HG02943 (cell line): ENCODE measurements around the gene PET117.
"Not testable (repeated sequence)": the region's sequence is repeated elsewhere in the genome, so short reads cannot be mapped to it uniquely, and the experiment has no call there.

Experiments used
- ATAC-seq: cut with Tn5 transposase; IDR thresholded peaks from one replicate; pipeline ENCODE4 v1.9.1; 2021; ENCODE audit warnings: mild to moderate bottlenecking, low read depth, moderate library complexity; ENCODE audit not compliant: unreplicated experiment

The PET117 gene, protein sequence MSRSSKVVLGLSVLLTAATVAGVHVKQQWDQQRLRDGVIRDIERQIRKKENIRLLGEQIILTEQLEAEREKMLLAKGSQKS

DNA sequence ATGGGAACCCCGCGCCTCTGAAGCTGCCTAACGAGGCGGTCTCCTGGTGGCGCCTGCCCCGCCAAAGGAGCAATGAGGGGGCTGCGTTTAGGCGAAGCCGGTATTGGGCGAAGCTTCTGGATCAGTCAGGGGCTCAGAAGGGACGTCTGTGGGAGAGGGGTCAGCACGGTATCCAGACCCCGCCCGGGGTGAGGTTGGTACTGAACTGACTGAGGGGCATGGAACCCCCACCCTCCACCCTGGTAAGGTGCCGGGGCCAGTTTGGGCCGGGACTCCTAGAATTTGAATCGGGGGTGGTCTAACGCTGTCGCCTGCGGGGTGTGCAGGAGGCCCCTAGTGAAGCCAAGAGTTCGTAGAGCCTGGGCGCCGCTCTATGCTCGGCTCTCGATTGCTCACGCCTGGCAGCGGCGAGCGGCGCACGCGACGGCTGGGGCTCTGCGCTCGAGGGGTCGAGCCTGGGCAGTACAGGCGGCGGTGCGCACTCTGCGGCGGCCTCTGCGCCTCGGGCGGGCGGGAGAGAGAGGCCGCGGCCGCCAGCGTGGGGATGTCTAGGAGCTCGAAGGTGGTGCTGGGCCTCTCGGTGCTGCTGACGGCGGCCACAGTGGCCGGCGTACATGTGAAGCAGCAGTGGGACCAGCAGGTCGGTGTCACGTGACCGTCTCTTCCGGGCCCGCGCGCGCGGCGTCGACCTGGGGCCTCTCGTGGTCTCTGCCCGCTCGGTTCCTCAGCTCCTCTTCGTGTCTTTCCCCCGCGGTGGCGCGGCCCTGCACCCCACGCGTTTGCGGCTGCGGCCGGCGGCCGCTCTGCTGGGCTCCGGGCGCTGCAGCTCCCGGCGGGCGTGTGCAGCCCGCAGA lies at the start of gene PET117, which contains the start of gene KAT14:
Gene PET117, plus strand, starts transcription at position 452 of the 854 bp plus-strand sequence. Its CDS starts 93 bp downstream, at position 545.
Gene KAT14, plus strand, starts transcription at position 452 of the 854 bp plus-strand sequence. CDS start 4,798 bp downstream, outside the sequence.
- peak; percentile 79 for ATAC-seq

DNA sequence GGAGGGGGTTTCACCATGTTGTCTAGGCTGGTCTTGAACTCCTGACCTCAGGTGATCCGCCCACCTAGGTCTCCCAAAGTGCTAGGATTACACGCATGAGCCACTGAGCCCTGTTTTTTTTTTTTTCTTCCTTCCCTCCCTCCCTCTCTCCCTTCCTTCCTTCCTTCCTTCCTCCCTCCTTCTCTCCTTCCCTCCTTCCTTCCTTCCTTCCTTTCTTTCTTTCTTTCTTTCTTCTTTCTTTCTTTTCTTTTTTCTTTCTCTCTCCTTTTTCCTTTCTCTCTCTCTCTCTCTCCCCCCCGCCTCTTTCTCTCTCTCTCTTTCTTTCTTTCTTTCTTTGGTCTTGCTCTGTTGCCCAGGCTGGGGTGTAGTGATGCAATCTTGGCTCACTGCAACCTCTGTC lies 49.4 kb upstream of the PET117 start:
- ATAC-seq = not testable (repeated sequence)

DNA sequence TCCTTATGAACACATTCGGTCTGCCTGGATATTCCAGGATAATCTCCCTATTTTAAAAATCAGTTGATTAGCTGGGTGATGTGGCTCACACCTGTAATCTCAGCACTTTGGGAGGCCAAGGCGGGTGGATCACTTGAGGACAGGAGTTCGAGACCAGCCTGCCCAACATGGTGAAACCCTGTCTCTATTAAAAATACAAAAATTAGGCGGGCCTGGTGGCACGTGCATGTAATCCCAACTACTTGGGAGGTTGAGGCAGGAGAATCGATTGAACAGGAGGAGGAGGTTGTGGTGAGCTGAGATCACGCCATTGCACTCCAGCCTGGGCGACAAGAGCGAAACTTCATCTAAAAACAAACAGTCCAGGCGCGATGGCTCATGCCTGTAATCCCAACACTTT lies 48.8 kb upstream of the PET117 start:
- not testable (repeated sequence) for ATAC-seq

DNA sequence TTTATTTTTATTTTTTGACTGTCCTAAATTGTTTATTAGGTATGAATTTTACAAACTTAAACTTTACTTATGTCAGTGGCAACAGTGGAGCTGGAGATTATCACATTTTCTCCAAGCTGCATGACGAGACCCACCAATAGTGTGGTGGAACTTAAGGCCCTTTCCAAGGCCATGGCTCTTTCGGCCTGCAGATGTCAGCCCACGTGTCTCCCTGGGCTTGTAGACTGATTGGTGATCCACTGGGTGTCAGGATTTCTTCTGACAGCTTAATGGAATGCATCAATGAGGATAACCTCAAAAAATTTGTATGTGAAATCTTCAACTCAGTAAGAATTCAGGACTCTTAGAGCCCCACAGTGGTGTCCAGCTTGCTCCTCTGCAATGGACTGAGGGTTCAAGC lies 47.6 kb upstream of the PET117 start:
- no peak for ATAC-seq

DNA sequence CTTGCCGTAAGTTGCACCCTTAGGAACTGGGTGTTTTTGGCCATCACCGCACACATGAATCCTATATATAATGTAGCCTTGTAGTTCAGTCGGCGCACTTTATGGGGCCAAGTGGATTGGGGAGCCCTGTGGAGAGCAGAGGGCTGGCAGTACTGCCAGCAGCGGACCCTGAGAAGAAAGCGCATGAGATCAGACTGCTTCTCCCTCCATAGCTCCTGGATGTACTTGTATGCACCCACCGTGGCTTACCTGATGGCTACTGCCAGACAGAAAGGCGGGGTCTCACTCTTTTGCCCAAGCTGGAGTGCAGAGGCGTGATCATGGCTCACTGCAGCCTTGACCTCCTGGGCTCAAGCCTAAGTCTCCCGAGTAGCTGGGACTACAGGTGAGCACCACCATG lies 47.2 kb upstream of the PET117 start:
- no peak for ATAC-seq

DNA sequence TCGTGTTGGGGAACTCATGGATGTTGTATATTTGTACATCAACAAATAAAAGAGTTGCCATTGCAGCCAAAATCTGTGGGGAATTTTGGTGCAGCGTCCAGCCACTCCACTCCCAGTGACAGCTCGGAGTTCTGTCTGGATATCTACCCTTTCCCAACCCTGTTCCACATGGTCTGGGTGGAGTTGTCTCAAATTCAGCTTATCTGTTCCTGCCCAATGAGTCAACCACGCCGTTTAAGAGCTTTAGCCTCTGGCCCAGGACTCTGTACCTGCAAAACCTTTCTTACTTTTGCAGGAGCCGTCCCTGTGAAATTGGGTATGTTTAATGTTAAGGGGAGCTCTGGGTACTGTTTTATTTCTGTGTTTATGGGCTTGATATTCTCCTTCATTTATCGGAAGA lies 46.0 kb upstream of the PET117 start:
- ATAC-seq = no peak

DNA sequence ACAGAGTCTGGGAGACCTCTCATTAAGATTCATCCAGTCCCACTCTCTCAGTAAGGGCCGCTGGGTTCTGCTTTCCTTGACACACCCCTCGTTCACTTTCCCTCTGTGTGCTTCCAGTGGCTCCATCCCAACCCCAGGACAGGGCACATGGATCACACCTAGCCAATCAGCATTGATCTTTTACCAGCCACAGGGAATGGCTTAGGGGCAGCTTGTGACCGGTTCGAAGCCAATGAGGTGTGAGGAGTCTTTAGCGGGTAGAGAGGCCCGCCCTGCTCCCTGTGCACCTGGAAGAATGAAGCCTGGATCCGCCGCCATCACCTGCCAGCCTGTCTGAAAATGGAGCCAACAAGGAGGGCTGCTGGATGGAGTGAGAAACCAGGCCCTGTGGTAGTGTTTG lies 44.8 kb upstream of the PET117 start:
- ATAC-seq = no peak

DNA sequence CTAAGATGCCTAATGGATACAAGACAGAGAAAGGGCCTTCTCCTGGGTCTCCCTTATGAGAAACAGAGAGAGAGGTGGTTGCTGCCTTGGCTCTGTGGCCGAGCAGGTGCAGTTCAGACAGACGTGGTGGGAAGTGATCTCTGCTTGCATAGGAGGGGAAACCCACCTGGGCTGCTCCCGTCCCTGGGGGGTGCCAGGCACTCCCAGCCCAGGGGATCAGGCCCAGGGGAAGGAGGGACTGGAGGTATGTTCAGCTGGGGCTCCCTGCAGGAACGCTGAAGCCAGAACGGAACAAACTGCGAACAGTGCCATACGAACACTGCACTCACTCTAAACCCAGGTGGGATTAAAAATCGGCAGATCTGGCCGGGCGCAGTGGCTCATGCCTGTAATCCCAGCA lies 44.3 kb upstream of the PET117 start:
- no peak for ATAC-seq

DNA sequence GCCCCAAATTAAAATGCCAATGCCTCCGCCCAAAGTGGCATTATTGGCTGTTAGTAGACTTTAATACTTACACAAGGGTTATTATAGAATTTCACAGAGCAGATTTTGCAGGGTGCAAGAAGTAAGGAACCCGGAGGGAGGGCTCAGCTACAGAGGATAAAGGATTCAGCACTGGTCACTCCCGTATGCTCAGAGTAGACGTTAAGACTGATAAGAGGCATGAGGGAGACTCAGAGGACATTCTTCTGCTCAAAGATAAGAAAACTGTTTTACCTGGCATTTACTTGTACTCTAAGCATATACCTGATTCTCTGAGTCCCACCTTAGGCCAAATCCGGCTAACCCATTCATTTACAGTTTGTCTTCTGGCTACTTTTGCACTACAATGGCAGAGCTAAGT lies 43.5 kb upstream of the PET117 start:
- no peak for ATAC-seq

DNA sequence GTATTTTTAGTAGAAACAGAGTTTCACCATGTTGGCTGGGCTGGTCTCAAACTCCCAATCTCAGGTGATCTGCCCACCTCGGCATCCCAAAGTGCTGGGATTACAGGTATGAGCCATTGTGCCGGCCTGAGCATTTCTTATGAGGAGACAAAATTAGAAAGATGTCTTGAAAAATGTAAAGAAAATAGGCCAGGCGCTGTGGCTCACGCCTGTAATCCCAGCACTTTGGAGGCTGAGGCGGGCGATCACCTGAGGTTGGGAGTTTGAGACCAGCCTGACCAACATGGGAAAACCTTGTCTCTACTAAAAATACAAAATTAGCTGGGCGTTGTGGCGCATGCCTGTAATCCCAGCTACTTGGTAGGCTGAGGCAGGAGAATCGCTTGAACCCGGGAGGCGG lies 37.1 kb upstream of the PET117 start:
- ATAC-seq = not testable (repeated sequence)

DNA sequence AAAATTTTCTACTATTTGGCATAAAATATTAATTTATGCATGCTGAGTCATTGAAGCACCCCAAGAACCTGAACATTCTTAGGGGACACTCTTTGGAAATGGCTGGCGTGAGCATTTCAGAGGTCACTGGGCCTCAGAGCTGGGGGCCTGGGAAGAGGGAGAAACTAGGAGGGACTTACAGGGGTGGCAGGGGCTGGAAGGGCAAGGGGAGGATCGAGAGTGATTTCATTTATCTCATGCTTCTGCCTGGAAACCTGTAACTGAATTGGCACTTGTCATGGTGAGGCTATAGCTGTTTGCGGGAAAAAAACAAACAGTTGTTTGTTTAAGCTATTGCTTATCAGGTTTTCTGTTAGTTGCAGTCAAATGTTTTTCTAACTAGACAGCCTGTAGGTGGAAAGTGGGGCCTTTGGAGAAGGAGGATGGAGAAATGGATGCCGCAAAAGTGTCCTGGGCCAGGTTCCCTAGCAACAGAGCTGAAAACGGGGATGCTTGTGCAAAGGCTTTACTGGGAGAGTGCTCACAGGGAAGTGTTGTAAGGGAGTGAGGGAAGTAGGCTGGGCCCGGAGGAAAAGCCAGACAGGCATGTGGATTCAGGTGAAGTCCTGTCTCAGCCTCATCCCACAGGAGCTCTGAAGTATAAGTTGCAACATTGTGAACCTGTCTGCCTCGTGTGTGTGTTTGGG lies 36.4 kb upstream of the PET117 start:
- ATAC-seq = no peak

DNA sequence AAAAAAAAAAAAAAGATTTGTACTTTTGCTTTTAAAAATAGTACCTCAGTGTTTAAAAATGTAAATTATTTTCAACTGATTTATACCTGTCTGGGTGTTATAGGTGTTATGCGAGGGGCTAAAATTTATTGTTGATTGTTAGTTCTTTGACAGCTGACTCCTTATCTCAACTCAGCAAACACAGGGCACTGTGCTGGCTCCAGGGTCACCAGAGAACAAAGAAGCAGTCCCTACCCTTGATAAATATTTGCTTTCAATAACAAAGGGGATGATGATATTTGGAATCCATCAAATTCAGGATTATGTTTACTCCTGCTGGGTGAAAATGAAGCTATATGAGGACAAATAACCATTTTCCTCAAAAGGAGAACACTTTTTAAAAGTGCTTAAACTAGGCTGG lies 34.2 kb upstream of the PET117 start:
- ATAC-seq = no peak

DNA sequence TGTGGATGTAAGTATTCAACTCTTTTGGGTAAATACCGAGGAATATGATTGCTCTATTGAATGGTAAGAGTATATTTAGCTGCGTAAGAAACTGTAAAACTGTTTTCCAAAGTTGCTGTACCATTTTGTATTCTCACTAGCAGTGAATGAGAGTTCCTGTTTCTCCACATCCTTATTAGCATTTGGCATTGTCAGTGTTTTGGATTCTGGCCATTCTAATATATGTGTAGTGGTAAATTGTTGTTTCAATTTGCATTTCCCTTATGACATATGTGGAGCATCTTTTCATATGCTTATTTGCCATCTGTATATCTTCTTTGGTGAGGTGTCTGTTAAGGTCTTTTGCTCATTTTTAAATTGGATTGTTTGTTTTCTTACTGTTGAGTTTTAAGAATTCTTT lies 29.3 kb upstream of the PET117 start:
- no peak for ATAC-seq

DNA sequence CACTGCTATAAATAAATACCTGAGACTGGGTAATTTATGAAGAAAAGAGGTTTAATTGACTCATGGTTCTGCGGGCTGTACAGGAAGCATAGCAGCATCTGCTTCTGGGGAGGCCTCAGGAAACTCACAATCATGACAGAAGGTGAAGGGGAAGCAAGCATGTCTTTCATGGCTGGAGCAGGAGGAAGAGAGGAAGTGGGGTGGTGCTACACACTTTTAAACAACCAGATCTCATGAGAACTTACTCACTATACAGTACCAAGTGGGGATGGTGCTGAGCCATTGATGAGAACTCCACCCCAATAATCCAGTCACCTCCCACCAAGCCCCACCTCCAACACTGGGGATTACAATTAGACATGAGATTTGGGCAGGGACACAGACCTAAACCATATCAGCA lies 9.1 kb upstream of the PET117 start:
- not testable (repeated sequence) for ATAC-seq

DNA sequence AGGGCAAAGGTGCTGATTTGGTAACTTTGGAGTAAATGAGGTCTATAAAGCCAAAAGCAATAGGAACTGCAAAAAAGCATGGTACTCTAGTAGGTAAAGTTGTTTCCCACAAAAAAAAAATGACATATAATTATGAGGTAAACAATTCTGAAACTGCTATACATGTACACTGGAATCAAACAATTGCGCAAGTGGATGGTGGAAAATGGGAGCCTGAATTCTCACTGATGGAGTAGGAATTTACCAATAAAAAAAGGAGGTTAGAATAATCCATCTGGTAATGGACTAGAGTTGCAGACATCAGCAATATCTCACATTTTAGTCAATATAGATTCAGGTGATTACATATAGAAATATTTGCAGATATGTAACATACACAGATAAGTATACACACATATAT lies 5.0 kb upstream of the PET117 start:
- no peak for ATAC-seq

DNA sequence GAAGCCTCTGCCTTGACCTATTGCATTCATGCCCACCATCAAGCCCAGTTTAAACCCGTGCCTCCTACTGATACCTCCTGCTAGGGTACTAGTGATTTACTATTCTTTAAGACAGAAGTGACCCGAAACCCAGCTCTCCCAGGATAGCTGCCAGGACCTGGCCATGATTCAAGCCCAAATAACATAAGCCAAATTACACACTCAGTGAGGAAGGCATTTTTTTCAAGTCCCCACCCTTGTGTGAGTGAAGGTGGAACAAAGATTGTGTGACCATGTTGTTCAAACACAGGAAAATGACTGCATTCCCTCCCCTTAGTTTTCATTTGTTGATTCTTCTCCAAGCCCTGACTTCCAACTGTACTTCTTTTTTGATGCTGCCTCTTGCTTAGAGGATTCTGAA lies 3.7 kb upstream of the PET117 start:
- ATAC-seq = no peak

DNA sequence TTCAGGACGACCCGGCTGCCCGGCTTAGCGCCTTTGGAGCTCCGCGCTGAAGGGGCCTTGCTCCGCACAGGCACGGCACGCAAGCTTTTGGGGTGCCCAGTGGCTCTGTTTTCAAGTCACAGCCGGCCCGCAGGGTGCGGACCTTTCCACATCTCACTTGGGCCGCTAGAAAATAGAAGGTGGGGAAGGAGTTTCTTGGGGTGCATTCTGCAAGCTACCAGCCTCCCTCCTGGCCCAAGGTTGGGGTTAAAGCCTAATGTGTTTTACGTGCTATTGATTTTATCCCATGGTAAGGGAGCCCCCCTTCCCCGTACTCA lies 561 bp downstream of the PET117 start:
- peak; percentile 38 for ATAC-seq

DNA sequence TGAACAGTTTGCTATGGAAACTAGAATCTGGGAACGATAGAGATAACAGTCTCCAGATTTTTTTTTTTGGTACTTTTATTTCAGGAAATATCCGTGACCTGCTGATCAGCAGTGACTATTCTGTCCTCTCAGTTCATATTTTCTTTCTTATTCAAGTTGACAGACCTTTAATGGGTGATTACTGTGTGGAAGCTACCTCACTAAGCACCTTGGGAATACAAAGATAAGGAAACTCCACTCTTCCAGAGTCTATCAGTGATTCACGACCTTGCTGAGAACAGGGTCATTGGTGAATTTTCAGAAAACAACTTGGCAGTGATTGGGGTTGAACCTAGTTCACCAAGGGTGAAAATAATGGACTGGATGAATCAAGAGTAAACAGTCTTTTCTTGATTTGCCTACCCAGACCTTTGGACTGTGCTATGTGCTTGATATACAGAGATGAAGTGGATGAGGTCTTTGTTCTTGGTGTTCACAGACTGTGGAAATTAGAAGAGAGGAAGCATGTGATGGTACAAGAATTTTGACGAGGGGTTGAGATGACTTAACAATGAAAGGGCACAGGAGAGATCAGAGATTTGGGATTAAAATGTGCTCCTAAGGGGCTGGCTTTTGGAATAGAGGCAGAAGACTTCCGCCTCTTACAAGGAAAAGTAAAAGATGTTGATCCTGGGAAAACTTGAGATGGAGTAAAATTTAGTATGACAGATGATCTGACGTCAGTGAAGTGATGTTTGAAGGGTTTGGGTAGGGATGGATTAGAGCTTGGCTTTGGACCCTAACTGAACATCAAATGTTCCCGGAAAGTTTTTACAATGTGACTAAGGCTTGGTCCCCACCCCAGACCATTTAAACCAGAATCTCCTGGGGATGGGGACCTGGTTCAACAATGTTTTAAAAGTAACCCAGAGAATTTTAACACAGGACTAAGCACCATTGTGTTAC lies 1.2 kb downstream of the PET117 start:
- ATAC-seq = no peak

DNA sequence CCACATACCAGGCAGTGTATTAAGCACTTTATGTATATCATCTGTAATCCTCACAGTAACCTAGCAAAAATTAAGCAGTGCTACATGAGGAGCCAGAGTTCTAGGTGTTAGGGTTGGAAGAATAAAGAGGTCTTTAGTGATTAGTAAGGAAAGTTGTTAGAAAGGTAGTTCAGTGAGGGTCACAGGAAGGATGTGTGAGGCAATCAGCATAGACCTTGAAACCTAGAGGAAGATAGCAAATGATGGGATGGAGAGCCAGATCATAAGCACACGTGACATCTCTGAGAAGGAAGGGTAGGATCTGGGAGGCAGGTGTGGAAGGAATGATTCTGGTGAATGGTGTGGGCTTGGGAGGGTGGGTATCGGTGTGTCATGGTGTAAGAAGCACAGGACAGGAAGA lies 2.2 kb downstream of the PET117 start:
- ATAC-seq = no peak

DNA sequence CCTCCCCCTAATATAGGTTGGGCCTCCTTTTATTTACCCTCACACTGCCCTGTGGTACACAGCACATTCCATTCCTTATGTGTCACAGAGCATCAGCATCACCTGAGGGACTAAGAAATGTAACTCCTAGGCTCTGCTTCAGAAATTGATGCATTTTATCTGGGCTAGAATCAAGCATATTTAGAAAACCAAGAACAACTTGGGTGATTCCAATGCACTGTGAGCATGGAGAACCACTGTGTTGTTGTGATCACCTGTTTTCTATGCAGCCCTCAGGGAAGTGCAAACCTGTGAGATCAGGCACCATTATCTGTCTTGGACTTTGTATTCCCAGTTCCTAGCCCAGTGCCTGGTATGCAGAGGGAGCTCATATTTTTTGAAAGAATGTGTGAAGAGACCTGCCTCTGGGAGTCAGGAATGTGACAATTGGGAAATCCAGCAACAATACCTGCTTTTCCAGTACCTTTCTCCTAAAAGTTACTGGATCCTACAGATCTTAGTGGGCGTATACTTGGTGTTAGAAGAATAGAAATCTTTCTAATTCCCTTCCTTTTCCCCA lies 7.0 kb downstream of the PET117 start:
- ATAC-seq = no peak
